SU-DHL-6 (cell line): ENCODE data around the gene WSB2.

Experiments
- CTCF ChIP-seq: fragments of 200-600 bp; sonication (generic); IDR thresholded peaks from one replicate; pipeline ENCODE4 v1.5.1; 2017; ENCODE audit warnings: antibody characterized with exemption, mild to moderate bottlenecking, low read length, moderate library complexity; ENCODE audit not compliant: insufficient read depth, poor library complexity, severe bottlenecking
- EZH2phosphoT487 ChIP-seq: fragments of 200-600 bp; sonication (generic), shearing (Covaris generic); conservative IDR thresholded peaks from 2 replicates; pipeline ENCODE4 v1.6.1; 2018; ENCODE audit warnings: mild to moderate bottlenecking, antibody characterized with exemption, low read length, moderate library complexity, mixed read lengths

DNA sequence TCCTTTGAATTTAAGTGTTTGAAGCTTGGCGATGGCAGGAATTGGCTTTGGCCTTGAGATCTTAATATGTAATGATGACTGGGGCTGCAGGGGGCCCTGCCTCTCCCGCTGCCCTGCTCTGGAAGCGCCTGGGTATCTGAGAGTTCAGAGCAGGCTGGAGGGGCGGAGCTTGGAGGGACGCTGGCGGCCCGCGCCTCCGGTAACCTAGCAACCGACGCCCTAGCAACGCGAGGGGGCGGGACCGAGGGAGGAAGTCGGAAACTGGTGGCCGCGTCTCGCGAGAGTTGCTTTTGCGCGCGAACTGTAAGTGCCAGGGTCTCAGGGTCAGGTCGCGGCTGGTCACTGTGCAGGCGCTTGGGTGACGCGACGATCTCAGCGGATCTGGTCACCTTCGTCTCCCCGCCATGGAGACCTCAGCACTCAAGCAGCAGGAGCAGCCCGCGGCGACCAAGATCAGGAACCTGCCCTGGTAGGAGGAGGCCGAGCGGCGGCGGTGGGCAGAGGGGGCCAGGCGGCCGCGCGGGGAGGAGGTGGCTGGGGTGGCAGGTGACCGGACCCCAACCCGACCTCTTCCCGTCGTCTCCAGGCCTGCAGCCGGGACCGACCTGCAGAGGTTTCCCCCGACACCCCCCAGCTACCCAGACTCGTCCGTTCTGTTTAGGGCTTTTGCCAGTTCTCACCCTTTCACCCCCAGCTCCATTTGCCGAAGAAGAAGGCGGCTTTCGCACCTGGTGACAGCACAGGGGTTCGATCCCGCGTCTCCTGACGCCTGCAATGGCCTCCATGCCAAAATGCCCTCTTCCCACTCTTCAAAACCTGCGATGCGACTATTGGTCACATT is 44.3 kb downstream of the WSB2 start, which contains the start of gene RFC5:
- TF ChIP-seq CTCF (no peak), EZH2phosphoT487 (no peak)
